GM12878 (cell line): ENCODE measurements around the gene COL18A1.

Source experiments
- RFX5 ChIP-seq: IDR thresholded peaks from 2 replicates; pipeline ENCODE4 v1.6.1; 2011; ENCODE audit warnings: low read depth, low read length, improper control_type of control experiment
- TF ChIP-seq, protein P1 (sequence below), 3 experiments: IDR thresholded peaks in 2 of 3; conservative IDR thresholded peaks in 1 of 3; 2 replicates each; pipeline ENCODE4 v1.5.1; 2011; ENCODE audit warnings: low read depth in 3 of 3, low read length in 3 of 3, mild to moderate bottlenecking in 3 of 3, control low read depth in 2 of 3, moderate library complexity in 2 of 3, inconsistent platforms in 1 of 3, mixed read lengths in 1 of 3; ENCODE audit not compliant: control insufficient read depth in 2 of 3, insufficient read depth in 1 of 3; ENCODE audit errors: extremely low read depth in 1 of 3

- TF ChIP-seq RFX5: no peak
- TF ChIP-seq, protein P1, sequence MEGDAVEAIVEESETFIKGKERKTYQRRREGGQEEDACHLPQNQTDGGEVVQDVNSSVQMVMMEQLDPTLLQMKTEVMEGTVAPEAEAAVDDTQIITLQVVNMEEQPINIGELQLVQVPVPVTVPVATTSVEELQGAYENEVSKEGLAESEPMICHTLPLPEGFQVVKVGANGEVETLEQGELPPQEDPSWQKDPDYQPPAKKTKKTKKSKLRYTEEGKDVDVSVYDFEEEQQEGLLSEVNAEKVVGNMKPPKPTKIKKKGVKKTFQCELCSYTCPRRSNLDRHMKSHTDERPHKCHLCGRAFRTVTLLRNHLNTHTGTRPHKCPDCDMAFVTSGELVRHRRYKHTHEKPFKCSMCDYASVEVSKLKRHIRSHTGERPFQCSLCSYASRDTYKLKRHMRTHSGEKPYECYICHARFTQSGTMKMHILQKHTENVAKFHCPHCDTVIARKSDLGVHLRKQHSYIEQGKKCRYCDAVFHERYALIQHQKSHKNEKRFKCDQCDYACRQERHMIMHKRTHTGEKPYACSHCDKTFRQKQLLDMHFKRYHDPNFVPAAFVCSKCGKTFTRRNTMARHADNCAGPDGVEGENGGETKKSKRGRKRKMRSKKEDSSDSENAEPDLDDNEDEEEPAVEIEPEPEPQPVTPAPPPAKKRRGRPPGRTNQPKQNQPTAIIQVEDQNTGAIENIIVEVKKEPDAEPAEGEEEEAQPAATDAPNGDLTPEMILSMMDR (IDR thresholded peaks at IDR 0.05 in 2 of 3, conservative IDR thresholded peaks at IDR 0.05 in 1 of 3; ENCODE audit: control insufficient read depth in 2 of 3, extremely low read depth in 1 of 3, insufficient read depth in 1 of 3, low read depth in 3 of 3, low read length in 3 of 3): no peak
Measured at GRCh38 chr21:45498646-45499000, 93.7 kb downstream of the COL18A1 start.
